ENCODE results near the gene SHOX.

Gene SHOX

DNA sequence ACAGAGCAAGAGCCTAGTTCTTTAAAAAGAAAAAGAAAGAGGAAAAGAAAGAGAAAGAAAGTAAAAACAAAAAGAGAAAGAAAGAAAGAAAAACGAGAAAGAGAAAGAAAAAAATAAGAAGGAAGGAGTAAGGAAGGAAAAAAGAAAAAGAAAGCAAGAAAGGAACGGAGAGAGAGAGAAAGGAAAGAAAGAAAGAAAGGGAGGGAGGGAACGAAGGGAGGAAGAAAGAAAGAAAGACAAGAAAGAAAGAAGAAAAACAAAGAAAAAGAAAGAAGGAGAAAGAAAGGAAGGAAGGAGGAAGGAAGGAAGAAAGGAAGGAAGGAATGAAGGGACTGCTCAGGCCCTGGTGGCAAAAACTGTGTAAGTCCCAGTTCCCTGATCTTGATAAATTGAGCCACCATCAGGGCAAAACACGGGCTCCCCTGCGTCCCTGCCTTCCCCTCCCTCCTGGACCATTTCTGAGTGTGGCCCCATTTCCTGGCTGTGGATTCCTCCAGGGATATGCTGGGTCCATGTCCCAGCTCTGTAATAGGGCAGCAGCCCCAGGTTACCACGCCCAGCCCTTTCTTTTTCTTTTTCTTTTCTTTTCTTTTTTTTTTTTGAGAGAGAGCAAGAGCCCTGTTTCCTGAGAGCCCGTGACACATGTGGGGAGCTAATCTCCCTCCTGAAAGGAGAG is 44.8 kb downstream of the SHOX start:
- no peak for DNase-seq

DNA sequence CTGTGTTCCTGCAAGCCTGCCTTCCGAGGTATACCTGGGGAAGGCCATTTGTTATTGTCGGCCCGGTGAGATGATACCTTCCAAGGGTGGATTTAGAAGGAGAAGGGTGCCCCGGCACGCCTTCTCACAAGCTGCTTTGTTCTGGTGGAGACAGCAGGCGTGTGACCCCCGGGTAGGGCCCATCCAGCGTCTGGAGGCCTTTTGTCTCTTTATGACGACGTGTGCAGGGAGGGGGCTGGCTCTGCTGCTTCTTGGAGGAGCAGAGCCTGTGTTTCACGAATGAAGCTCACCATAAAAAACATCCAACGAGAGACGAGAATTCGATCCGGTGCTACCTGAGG is 45.3 kb downstream of the SHOX start:
- DNase-seq, result no peak

DNA sequence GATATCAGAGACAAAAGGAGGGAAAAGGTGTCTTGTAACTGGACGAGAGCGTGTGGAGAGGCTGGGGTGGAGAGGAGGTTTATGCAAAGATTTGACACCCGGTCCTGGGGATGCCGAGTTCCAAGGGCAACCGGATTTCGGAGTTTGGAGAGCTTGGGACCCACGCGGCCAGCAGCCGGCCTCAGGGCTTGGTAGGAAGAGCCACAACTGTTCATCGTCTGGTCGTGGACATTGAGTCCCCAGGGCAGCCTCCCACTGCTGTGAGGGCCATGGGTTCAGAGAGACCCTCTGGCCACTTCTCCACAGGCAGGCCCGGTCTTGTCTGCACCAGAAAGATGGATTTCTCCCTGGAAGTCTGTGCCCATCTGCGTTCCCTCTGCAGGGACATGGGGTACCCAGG is 46.8 kb downstream of the SHOX start:
- no peak for DNase-seq

DNA sequence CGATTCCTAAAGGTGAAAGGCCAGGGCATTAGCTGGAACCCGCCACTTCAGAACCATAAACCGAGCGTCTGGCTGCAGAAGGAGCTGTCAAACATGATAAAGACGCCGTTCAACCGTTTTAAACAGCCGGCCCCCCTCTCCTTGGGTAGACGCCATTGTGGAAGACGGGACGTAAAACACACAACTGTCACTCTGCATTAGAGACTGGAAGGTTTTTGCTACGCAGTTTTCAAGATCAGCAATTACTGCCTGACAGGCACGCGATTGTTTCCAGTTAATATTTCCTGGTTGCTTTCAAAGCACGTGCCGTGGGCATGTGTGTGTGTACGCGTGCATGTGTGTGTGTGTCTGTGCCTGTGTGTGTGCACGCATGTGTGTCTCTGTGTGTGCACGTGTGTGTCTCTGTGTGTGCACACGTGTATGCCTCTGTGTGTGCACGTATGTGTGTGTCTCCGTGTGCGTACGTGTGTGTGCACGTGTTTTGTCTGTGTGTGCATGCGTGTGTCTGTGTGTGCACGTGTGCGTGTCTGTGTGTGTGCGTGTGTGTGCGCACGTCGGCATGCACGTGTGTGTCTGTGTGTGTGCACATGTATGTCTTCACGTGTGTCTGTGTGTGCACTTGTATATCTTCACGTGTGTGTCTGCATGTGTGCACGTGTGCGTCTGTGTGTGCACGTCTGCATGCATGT is 48.8 kb downstream of the SHOX start:
- no peak for DNase-seq

DNA sequence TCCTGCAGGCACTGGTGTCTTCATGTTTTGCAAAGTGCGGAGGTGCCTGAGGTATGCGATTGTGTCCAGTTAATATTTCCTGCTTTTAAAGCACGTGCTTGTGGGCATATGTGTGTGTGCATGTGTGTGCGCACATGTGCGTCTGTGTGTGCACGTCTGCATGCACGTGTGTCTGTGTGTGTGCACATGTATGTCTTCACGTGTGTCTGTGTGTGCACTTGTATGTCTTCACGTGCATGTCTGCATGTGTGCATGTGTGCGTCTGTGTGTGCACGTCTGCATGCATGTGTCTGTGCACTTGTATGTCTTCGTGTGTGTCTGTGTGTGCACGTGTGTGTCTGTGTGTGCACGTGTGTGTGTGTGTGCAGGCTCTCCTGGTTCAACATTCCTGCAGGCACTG is 49.5 kb downstream of the SHOX start:
- no peak for DNase-seq

DNA sequence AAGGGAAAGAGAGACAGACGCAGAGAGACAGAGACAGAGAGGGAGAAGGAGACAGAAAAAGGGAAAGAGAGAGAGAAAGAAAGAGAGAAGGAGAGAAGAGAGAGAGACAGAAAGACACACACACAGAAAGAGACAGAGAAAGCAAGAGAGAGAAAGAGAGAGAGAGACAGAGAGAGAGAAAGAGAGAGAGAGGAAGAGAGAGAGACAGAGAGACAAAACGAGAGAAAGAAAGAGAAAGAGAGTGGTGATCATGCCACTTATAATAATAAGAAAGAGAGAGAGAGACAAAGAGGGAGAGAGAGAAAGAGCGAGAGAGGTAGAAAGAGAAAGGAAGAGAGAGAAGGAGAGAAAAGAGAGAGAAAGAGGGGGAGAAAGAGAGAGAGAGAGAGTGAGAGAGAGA is 51.4 kb downstream of the SHOX start:
- no peak for DNase-seq

DNA sequence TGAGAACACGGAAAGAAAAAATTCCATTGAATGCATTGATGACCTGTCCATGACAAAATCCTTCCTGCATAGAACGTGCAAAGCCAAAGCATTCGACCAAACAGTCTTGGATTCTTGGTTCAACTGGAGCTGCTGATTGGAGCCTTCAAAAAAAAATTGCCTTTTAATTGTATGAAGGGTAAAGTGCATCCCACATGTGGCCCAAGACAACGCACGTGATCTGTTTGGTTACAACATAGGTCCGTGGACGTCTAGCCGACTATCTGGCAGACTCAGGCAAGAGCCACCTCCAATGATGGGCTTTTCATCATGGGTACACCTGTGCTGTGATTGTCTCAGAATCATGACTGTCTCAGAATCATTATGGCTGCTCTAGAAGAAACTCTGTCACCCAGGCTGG is 52.3 kb downstream of the SHOX start:
- no peak for DNase-seq

DNA sequence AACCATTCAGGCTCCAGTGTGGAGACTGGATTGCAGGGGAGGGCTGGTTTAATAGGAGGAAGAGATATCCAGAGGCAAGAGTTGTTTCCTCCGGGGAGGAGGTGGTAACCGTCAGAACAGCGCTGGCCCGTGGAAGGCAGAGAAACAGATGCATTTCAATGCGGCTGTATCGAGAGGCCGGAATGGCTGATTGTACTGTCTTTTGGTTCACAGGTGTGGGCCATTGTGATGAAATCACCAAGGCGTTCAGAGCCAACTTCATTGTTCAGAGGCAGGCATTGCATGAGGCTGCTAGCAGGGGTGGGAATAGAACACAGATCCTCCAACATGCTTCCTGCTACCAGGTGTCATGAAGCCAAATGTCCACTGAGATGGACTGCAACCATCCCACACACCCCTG is 53.0 kb downstream of the SHOX start:
- DNase-seq, result no peak

DNA sequence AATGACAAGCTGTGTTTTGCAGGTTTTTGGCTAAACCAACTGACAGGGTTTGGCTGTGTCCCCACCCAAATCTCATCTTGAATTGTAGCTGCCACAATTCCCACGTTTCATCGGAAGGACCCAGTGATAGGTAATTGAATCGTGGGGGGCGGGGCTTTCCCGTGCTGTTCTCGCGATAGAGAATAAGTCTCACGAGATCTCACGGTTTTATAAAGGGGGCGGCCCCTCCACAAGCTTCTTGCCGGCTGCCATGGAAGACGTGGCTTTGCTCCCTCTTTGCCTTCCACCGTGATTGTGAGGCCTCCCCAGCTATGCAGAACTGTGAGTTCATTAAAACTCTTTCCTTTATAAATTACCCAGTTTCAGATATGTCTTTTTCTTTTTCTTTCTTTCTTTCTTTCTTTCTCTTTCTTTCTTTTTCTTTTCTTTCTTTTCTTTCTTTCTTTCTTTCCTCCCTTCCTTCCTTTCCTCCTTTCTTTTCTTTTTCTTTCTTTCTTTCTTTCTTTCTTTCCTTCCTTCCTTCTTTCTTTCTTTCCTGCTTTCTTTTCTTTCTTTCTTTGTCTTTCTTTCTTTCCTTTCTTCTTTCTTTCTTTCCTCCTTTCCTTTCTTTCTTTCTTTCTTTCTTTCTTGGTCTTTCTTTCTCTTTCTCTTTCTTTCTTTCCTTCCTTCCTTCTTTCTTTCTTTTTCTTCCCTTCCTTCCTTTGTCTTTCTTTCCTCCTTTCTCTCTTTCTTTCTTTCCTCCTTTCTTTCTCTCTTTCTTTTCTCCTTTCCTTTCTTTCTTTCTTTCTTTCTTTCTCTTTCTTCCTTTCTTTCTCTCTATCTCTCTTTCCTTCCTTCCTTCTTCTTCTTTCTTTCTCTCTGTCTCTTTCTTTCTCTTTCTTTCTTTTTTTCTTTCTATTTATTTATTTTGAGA is 54.8 kb downstream of the SHOX start:
- DNase-seq, result no peak

DNA sequence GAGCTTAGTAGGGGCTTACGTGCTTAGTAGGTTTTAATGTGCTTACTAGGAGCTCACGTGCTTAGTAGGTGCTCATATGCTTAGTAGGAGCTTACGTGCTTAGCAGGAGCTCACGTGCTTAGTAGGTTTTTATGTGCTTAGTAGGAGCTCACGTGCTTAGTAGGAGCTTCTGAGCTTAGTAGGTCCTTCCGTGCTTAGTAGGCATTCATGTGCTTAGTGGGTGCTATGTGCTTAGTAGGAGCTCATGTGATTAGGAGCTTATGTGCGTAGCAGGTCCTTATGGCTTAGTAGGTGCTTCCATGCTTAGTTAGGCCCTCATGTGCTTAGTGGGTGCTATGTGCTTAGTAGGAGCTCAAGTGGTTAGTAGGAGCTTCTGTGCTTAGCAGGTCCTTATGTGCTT is 59.4 kb downstream of the SHOX start:
- no peak for DNase-seq

DNA sequence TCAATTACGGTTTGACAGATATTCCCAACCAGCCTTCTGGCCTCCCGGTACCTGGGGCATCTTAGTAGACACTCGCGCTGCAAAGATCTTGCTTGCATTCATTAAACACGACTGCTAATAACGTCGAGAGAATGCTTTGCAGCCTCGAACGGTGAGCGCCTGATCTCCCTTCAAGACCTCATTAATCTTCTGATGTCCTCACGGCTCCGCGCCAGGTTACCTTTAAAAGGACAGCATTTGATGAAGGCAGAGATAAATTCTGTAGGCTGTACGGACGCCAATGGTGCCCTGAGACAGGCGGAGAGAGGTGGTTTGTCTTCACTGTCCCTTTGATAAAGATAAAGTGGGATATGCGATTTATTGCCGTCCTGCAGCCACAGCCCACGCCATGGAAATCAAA is 64.2 kb downstream of the SHOX start:
- no peak for DNase-seq

DNA sequence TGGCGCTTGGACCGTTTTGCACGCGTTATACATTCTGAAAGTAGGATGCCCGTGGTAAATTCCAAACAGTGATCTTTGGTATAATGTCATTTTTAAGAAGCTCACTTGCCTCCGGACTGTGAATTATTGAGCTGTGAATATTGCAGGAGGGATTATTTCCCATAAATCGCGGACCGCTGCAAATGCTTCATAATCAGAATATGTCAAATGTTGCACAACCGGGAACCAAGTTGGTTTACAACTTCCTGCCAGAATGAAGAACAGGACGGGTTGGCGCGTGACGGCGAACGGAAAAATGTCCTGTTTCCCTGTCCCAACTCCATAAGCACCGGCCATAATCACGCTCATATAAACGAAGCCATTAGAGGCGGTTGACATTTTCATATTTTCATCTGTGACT is 67.6 kb downstream of the SHOX start:
- no peak for DNase-seq

DNA sequence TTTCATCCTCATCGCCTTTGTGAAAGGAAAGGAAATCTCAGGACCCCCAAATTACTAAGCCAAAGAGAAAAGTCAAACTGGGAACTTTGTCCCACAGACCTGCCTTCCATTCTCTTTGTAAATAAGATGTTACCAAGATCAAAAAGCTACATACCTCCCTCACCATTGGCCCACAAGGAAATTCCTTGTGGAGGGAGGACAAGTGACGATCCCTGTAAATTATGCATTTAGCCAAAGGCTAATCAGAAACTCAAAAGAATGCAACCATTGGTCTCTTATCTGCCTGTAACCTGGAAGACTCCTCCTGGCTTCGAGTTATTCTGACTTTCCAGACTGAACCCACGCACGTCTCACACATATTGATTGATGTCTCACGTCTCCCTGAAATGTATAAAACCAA is 70.3 kb downstream of the SHOX start:
- DNase-seq, result no peak

DNA sequence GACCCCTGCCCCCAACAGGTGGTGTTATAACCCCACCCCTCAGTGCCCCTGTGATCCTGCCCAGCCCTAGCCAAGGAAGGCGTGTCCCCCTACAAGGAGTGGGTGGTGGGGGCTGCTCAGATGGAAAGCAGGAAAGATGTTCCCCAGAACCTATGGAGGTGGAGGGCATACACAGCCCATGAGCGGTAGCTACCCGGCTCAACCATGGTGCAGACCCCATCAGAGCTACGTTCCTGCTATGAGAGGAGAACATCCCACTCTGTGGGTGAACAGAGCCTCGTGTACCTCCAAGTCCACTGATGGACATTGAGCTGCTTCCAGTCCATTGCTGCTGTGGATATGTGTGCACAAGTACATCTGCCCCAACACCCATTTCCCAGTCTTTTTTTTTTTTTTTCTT is 71.1 kb downstream of the SHOX start:
- no peak for DNase-seq

DNA sequence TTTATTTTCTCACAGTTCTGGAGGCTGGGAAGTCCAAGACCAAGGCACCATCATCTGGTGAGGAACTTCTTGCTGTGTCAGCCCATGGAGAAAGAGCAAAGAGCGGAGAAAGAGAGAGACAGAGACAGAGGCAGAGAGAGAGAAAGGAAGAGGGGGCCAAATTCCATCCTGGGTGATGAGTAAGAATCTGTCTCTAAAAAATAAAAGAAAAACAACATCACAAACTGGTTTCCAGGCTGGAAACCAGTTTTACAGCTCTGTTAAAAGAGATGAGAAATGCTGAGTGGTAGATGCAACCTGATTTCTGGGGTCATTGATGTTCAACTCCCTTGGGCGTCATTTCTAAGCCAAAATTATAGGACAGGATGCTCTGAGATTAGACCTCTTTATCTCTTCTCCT is 72.9 kb downstream of the SHOX start:
- no peak for DNase-seq

DNA sequence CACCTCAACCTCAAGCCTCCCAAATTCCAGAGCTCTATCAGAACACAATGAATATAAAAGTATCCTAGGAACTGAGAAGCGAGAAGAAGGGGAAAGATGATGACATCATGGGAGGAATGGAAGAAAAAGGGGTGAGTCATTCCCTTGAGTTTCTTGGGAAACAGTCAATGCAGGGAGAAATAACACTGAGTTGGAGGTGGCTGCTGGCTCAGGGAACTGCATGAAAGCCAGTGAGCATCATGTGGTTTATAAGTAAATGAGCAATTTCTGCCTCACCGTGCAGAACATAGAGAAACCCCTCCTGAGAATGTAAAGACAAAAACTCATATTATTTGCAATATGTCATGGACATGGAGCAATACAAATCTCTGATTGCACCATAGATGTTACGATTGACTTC is 73.3 kb downstream of the SHOX start:
- DNase-seq, result no peak

Data from T-helper 1 cell (primary cell).